Transverse colon (tissue), 4 donors: ENCODE results near the gene GFOD1. TPM values are rescaled to one million over a fixed set of nuclear protein-coding genes. Genes with fewer than 3 reads are reported as not detected.

ENCODE experiments used
- DNase-seq: peaks from one replicate; pipeline ENCODE4 v3.0.0-alpha.2; 2019
- H3K27ac ChIP-seq, 4 donors: fragments of 200-600 bp; sonication (generic); 2 replicates each; pipeline ENCODE4 v1.5.1; 2016 to 2018; ENCODE audit warnings: inconsistent platforms in 4 of 4
- H3K27me3 ChIP-seq: fragments of 200-600 bp; sonication (generic); 2 replicates; pipeline ENCODE4 v1.5.1; 2017; ENCODE audit warnings: inconsistent platforms
- H3K36me3 ChIP-seq, 4 donors: fragments of 200-600 bp; sonication (generic); 2 replicates each; pipeline ENCODE4 v1.5.1; 2017 to 2019; ENCODE audit warnings: inconsistent platforms in 4 of 4
- H3K4me1 ChIP-seq, 4 donors: fragments of 200-600 bp; sonication (generic); 2 replicates each; pipeline ENCODE4 v1.5.1; 2017 to 2020; ENCODE audit warnings: inconsistent platforms in 4 of 4
- H3K4me3 ChIP-seq, 4 donors: fragments of 200-600 bp; sonication (generic); 1 replicate in 1 of 4; 2 replicates in 3 of 4; pipeline versions ENCODE4 v1.5.1 to v1.6.1; 2017 to 2019; ENCODE audit warnings: inconsistent platforms in 4 of 4
- H3K9me3 ChIP-seq, 2 donors: fragments of 200-600 bp; sonication (generic); 2 replicates each; pipeline ENCODE4 v1.5.1; 2017 to 2019; ENCODE audit warnings: inconsistent platforms in 2 of 2
- CTCF ChIP-seq, 5 experiments: fragments of 200-600 bp in 3 of 5; fragments of 450-650 bp in 2 of 5; sonication (generic) in 3 of 5; IDR thresholded peaks; 1 replicate in 2 of 5; 2 replicates in 3 of 5; pipeline ENCODE4 v1.5.1; 2016 to 2017; ENCODE audit warnings: antibody characterized with exemption in 5 of 5, inconsistent platforms in 3 of 5, mild to moderate bottlenecking in 2 of 5, moderate library complexity in 1 of 5
- EP300 ChIP-seq: sonication (generic); formaldehyde crosslinking; IDR thresholded peaks from one replicate; pipeline ENCODE4 v1.6.1; 2017; ENCODE audit warnings: antibody characterized with exemption, low read depth
- POLR2A ChIP-seq: fragments of 450-650 bp; IDR thresholded peaks from one replicate; pipeline ENCODE4 v1.6.1; 2016; ENCODE audit warnings: antibody characterized with exemption, mild to moderate bottlenecking, moderate library complexity
- POLR2AphosphoS5 ChIP-seq, 3 donors: sonication (generic); formaldehyde crosslinking; IDR thresholded peaks; one replicate each; pipeline ENCODE4 v1.6.1; 2016; ENCODE audit warnings: antibody characterized with exemption in 3 of 3
- WGBS, 2 donors: methylation state at CpG; one replicate each; pipeline ENCODE4 v1.1.5; 2018; ENCODE audit warnings: low coverage in 1 of 2; 5-methylcytosine and 5-hydroxymethylcytosine counted together
- in situ Hi-C, 4 donors: fragments of 200-750 bp; cut with MboI; loops; one replicate each; pipeline versions ENCODE4 v1.15.0 to v1.15.1; 2017; ENCODE audit warnings: low sequenced_read_pairs in 3 of 4, low pct_ligation_motif_present in 1 of 4, low pct_unique_long_range_greater_than_20kb in 1 of 4
- intact Hi-C: fragments of 100-400 bp; cut with DNase I; formaldehyde crosslinking; loops from one replicate; pipeline ENCODE4 v1.15.1; 2023; ENCODE audit warnings: low total_unique reads
- total RNA-seq, 4 donors: library from RNA; depleted of rRNA; stranded (reverse); fragments of >200 nt; gene quantifications; one replicate each; pipeline ENCODE4 v1.1.0, GENCODE V29; 2016

GFOD1 gene
- total RNA-seq, 4 donors from 2014 or later, result 8.4 to 36.7 (median 19.9) TPM

GRCh38 chr6:13318821-13319220 is 168.6 kb downstream of the GFOD1 start:
- DNase-seq, result no peak
- WGBS, 2 donors, result 98% methylated on average over 2 of the region's 2 CpGs; no CpG with 5 or more reads in 1 of the 2 donors
- in situ Hi-C loops (no loop called here), intact Hi-C loops (no loop called here)
- no peak for TF ChIP-seq POLR2AphosphoS5 (IDR thresholded peaks at IDR 0.05)
- TF ChIP-seq POLR2A, result no peak
- no peak for TF ChIP-seq EP300
- Histone ChIP-seq H3K36me3 (peaks cover 0 to 74% (median 17%) of the 10 kb centered on the region in 4 donors), H3K9me3 (no peaks in the 10 kb centered on the region), H3K27me3 (no peaks in the 10 kb centered on the region), H3K4me1 (peaks cover 0 to 3% (median 0%) of the 10 kb centered on the region in 4 donors), H3K27ac (no peak overlapping the region), H3K4me3 (no peak overlapping the region)

- no peak overlapping the region for H3K27ac ChIP-seq
- in situ Hi-C loops, result no loop called here
- no peaks in the 10 kb centered on the region for H3K4me1 ChIP-seq
- no peaks in the 10 kb centered on the region for H3K27me3 ChIP-seq
- H3K9me3 ChIP-seq, result no peaks in the 10 kb centered on the region
- 96 to 100% methylated on average over 1 to 5 of the region's 5 CpGs for WGBS, 2 donors
- TF ChIP-seq POLR2AphosphoS5 (IDR thresholded peaks at IDR 0.05) (no peak), POLR2A (no peak), CTCF (IDR thresholded peaks at IDR 0.05) (no peak), EP300 (no peak)
- intact Hi-C loops, result no loop called here
- no peak overlapping the region for H3K4me3 ChIP-seq
- H3K36me3 ChIP-seq, result peaks cover 0 to 71% (median 15%) of the 10 kb centered on the region in 4 donors
- no peak for DNase-seq
Measured at GRCh38 chr6:13315896-13316295, 171.5 kb downstream of the GFOD1 start.

GRCh38 chr6:13314806-13315205 is 172.6 kb downstream of the GFOD1 start:
- intact Hi-C loops (no loop called here), in situ Hi-C loops (no loop called here)
- DNase-seq, result no peak
- Histone ChIP-seq H3K4me3 (no peak overlapping the region), H3K9me3 (no peaks in the 10 kb centered on the region), H3K36me3 (peaks cover 0 to 61% (median 10%) of the 10 kb centered on the region in 4 donors), H3K4me1 (no peaks in the 10 kb centered on the region), H3K27me3 (no peaks in the 10 kb centered on the region), H3K27ac (no peak overlapping the region)
- TF ChIP-seq POLR2AphosphoS5 (IDR thresholded peaks at IDR 0.05) (no peak), EP300 (no peak), CTCF (IDR thresholded peaks at IDR 0.05) (no peak)

- Histone ChIP-seq H3K9me3 (no peaks in the 10 kb centered on the region), H3K4me1 (no peaks in the 10 kb centered on the region), H3K27me3 (no peaks in the 10 kb centered on the region), H3K27ac (no peak overlapping the region), H3K36me3 (peaks cover 0 to 47% (median 5%) of the 10 kb centered on the region in 4 donors), H3K4me3 (no peak overlapping the region)
- no peak for DNase-seq
- in situ Hi-C loops, result no loop called here
- TF ChIP-seq EP300, result no peak
- TF ChIP-seq POLR2A, result no peak
- 20 to 42% methylated on average over 1 of the region's 1 CpG for WGBS, 2 donors
- intact Hi-C loops, result no loop called here
Measured at GRCh38 chr6:13311155-13311554, 176.2 kb downstream of the GFOD1 start.

- no peak overlapping the region for H3K27ac ChIP-seq
- H3K27me3 ChIP-seq, result no peaks in the 10 kb centered on the region
- TF ChIP-seq POLR2A, result no peak
- TF ChIP-seq CTCF (IDR thresholded peaks at IDR 0.05), result no peak
- no peak for TF ChIP-seq POLR2AphosphoS5 (IDR thresholded peaks at IDR 0.05)
- TF ChIP-seq EP300, result no peak
- H3K9me3 ChIP-seq, result no peaks in the 10 kb centered on the region
- no peak overlapping the region for H3K4me3 ChIP-seq
- 90% methylated on average over 1 of the region's 1 CpG; no CpG with 5 or more reads in 1 of the 2 donors for WGBS, 2 donors
- H3K36me3 ChIP-seq, result peaks cover 0 to 25% (median 3%) of the 10 kb centered on the region in 4 donors
- DNase-seq, result no peak
- in situ Hi-C loops (no loop called here), intact Hi-C loops (no loop called here)
- peaks cover 11 to 15% (median 13%) of the 10 kb centered on the region in 4 donors for H3K4me1 ChIP-seq
Measured at GRCh38 chr6:13308332-13308731, 179.1 kb downstream of the GFOD1 start.

Other genes starting within 250 kb of the GFOD1 start
- 10 to 100 TPM; 10.5 to 39.8 (median 15.0) TPM for gene TBC1D7, start 159.1 kb downstream of the GFOD1 start, total RNA-seq
- 10 to 100 TPM; 10.1 to 21.0 (median 13.9) TPM for gene SIRT5, start 87.0 kb upstream of the GFOD1 start, total RNA-seq
- 100 to 1,000 TPM in 1 of 4 donors, 10 to 100 TPM in 3; 44.1 to 159 (median 86.6) TPM for gene NOL7, start 127.7 kb upstream of the GFOD1 start, total RNA-seq
- gene RANBP9, start 224.2 kb upstream of the GFOD1 start, total RNA-seq, result 10 to 100 TPM; 17.9 to 40.8 (median 37.4) TPM